WTC11 (cell line): ENCODE results near the gene FAM53C. TPM values are rescaled to one million over a fixed set of nuclear protein-coding genes. Genes with fewer than 3 reads are reported as not detected.

Source experiments
- ATAC-seq: fragments of 200-7000 bp; cut with Tn5 transposase; 2 replicates; pipeline ENCODE4 v1.10.0; 2021; ENCODE audit warnings: mild to moderate bottlenecking, moderate library complexity
- CTCF ChIA-PET: fragments of 300-600 bp; sonication (Branson Sonifier 250); formaldehyde crosslinking; loops from one replicate; lab custom pipeline; 2021; ENCODE audit warnings: antibody characterized with exemption; lab: Charles Lee
- POLR2A ChIA-PET: fragments of 350-600 bp; sonication (Branson Sonifier 250); formaldehyde crosslinking; loops from one replicate; lab custom pipeline; 2021; ENCODE audit warnings: antibody characterized with exemption; lab: Charles Lee
- DNase-seq: peaks from one replicate; pipeline ENCODE4 v3.0.0; 2021; ENCODE audit warnings: low spot score
- H3K27ac Mint-ChIP-seq: 2 replicates; pipeline ENCODE4 v1.8.0; 2021; ENCODE audit warnings: mixed read lengths
- H3K27me3 Mint-ChIP-seq: 2 replicates; pipeline ENCODE4 v1.8.0; 2021; ENCODE audit warnings: low read depth, mild to moderate bottlenecking, moderate library complexity, mixed read lengths
- H3K36me3 Mint-ChIP-seq: 2 replicates; pipeline ENCODE4 v1.8.0; 2021; ENCODE audit warnings: mixed read lengths
- H3K4me1 Mint-ChIP-seq: 2 replicates; pipeline ENCODE4 v1.8.0; 2022; ENCODE audit warnings: mixed read lengths
- H3K4me3 Mint-ChIP-seq: 2 replicates; pipeline ENCODE4 v1.8.0; 2021; ENCODE audit warnings: mild to moderate bottlenecking, moderate library complexity, mixed read lengths
- H3K9me3 Mint-ChIP-seq: 2 replicates; pipeline ENCODE4 v1.8.0; 2021; ENCODE audit warnings: mixed read lengths
- ATF3 ChIP-seq: sonication (generic); formaldehyde crosslinking; conservative IDR thresholded peaks from 2 replicates; pipeline ENCODE4 v1.8.1; 2022; ENCODE audit warnings: mild to moderate bottlenecking, missing genetic modification reagents
- ATF6 ChIP-seq: sonication (generic); formaldehyde crosslinking; IDR thresholded peaks from 2 replicates; pipeline ENCODE4 v1.8.1; 2023; ENCODE audit warnings: mild to moderate bottlenecking, missing genetic modification reagents
- CREB1 ChIP-seq: sonication (generic); formaldehyde crosslinking; IDR thresholded peaks from 2 replicates; pipeline ENCODE4 v1.8.0; 2023; ENCODE audit warnings: mild to moderate bottlenecking, missing genetic modification reagents
- CREM ChIP-seq: sonication (generic); formaldehyde crosslinking; IDR thresholded peaks from 2 replicates; pipeline ENCODE4 v1.8.1; 2022; ENCODE audit warnings: mild to moderate bottlenecking, missing genetic modification reagents, moderate library complexity
- ESRRA ChIP-seq: sonication (generic); formaldehyde crosslinking; IDR thresholded peaks from 2 replicates; pipeline ENCODE4 v1.8.1; 2022; ENCODE audit warnings: mild to moderate bottlenecking, missing genetic modification reagents, borderline replicate concordance
- HMGXB4 ChIP-seq: sonication (generic); formaldehyde crosslinking; IDR thresholded peaks from 2 replicates; pipeline ENCODE4 v1.8.1; 2023; ENCODE audit warnings: mild to moderate bottlenecking, moderate library complexity, missing genetic modification reagents
- PRDM15 ChIP-seq: sonication (generic); formaldehyde crosslinking; IDR thresholded peaks from 2 replicates; pipeline ENCODE4 v1.8.0; 2022; ENCODE audit warnings: missing genetic modification reagents
- PREB ChIP-seq: sonication (generic); formaldehyde crosslinking; IDR thresholded peaks from 2 replicates; pipeline ENCODE4 v1.8.1; 2022; ENCODE audit warnings: mild to moderate bottlenecking, missing genetic modification reagents, moderate library complexity, borderline replicate concordance
- RELA ChIP-seq: sonication (generic); formaldehyde crosslinking; IDR thresholded peaks from 2 replicates; pipeline ENCODE4 v1.8.1; 2022; ENCODE audit warnings: missing genetic modification reagents, mild to moderate bottlenecking, borderline replicate concordance
- RORB ChIP-seq: fragments of 250-450 bp; sonication (Bioruptor Pico); IDR thresholded peaks from 2 replicates; pipeline ENCODE4 v1.9.0; 2021; ENCODE audit warnings: mild to moderate bottlenecking
- SMAD3 ChIP-seq: sonication (generic); formaldehyde crosslinking; IDR thresholded peaks from 2 replicates; pipeline ENCODE4 v1.8.0; 2022; ENCODE audit warnings: missing genetic modification reagents, mild to moderate bottlenecking, borderline replicate concordance
- SP1 ChIP-seq: sonication (generic); formaldehyde crosslinking; conservative IDR thresholded peaks from 2 replicates; pipeline ENCODE4 v1.8.1; 2022; ENCODE audit warnings: missing genetic modification reagents
- ZNF219 ChIP-seq: sonication (generic); formaldehyde crosslinking; IDR thresholded peaks from 2 replicates; pipeline ENCODE4 v1.8.0; 2023; ENCODE audit warnings: missing genetic modification reagents, mild to moderate bottlenecking, borderline replicate concordance
- ZNF232 ChIP-seq: sonication (generic); formaldehyde crosslinking; IDR thresholded peaks from 2 replicates; pipeline ENCODE4 v1.8.0; 2022; ENCODE audit warnings: mild to moderate bottlenecking, missing genetic modification reagents
- total RNA-seq: library from RNA; stranded (reverse); gene quantifications from 3 replicates; pipeline ENCODE4 v1.2.3, GENCODE V29; 2021

The FAM53C gene
- total RNA-seq, 1 experiment from 2014 or later, result 51.3 TPM

GRCh38 chr5:138382347-138382746 is 44.3 kb downstream of the FAM53C start (continued):
- no peak for TF ChIP-seq PRDM15 (CRISPR knock-in tag)
- TF ChIP-seq HMGXB4 (CRISPR knock-in tag), result no peak
- TF ChIP-seq CREB1 (CRISPR knock-in tag), result no peak
- no peak for TF ChIP-seq ZNF219 (CRISPR knock-in tag)

- no peaks in the 10 kb centered on the region for H3K4me1 Mint-ChIP-seq
- ChIA-PET POLR2A (no interaction called here), CTCF (no interaction called here)
- H3K27ac Mint-ChIP-seq, result no peak overlapping the region; the same call in 1 of the 2 replicates
- no peak overlapping the region for H3K4me3 Mint-ChIP-seq
- H3K36me3 Mint-ChIP-seq, result peaks cover 46% of the 10 kb centered on the region
- no peak for TF ChIP-seq ZNF232 (CRISPR knock-in tag)
- TF ChIP-seq RELA (CRISPR knock-in tag), result no peak
- no peak for TF ChIP-seq SP1 (CRISPR knock-in tag)
- no peak for TF ChIP-seq ATF3 (CRISPR knock-in tag)
- no peaks in the 10 kb centered on the region for H3K27me3 Mint-ChIP-seq
- H3K9me3 Mint-ChIP-seq, result no peaks in the 10 kb centered on the region
- no peak for DNase-seq
- no peak for ATAC-seq
Observed at GRCh38 chr5:138385660-138386059, 47.6 kb downstream of the FAM53C start.

GRCh38 chr5:138386290-138386689 is 48.2 kb downstream of the FAM53C start:
- CTCF ChIA-PET, result no interaction called here
- TF ChIP-seq PREB (CRISPR knock-in tag) (no peak), ATF6 (CRISPR knock-in tag) (no peak), ESRRA (no peak), RORB (no peak), SP1 (CRISPR knock-in tag) (no peak), SMAD3 (no peak), CREM (CRISPR knock-in tag) (no peak)
- Mint-ChIP-seq H3K27me3 (no peaks in the 10 kb centered on the region), H3K4me3 (no peak overlapping the region), H3K27ac (no peak overlapping the region), H3K9me3 (no peaks in the 10 kb centered on the region), H3K36me3 (peaks cover 49% of the 10 kb centered on the region), H3K4me1 (no peaks in the 10 kb centered on the region)
- no peak for DNase-seq
- POLR2A ChIA-PET, result no interaction called here
- ATAC-seq, result no peak
